ENCODE results near the gene ACKR2.

DNA sequence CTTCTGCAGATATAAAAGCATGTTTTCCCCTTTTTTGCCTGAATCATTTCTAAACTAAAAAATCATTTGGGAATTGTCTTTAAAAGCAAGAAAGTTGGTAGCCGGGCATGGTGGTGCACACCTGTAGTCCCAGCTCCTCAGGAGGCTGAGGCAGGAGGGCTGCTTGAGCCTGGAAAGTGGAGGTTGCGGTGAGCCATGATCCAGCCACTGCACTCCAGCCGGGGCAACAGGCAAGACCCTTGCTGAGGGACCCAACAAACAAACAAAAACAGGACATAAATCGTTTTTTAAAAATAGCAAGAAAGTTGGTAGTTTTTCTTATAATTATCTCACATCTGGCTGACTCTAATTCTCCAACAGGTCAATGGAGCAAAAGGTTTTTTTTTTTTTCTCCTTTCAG is 7.5 kb upstream of the ACKR2 start:
- TF ChIP-seq, protein P1, sequence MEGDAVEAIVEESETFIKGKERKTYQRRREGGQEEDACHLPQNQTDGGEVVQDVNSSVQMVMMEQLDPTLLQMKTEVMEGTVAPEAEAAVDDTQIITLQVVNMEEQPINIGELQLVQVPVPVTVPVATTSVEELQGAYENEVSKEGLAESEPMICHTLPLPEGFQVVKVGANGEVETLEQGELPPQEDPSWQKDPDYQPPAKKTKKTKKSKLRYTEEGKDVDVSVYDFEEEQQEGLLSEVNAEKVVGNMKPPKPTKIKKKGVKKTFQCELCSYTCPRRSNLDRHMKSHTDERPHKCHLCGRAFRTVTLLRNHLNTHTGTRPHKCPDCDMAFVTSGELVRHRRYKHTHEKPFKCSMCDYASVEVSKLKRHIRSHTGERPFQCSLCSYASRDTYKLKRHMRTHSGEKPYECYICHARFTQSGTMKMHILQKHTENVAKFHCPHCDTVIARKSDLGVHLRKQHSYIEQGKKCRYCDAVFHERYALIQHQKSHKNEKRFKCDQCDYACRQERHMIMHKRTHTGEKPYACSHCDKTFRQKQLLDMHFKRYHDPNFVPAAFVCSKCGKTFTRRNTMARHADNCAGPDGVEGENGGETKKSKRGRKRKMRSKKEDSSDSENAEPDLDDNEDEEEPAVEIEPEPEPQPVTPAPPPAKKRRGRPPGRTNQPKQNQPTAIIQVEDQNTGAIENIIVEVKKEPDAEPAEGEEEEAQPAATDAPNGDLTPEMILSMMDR (IDR thresholded peaks at IDR 0.05): no peak
- TF ChIP-seq POLR2AphosphoS5 (IDR thresholded peaks at IDR 0.05; ENCODE audit: insufficient read depth in 1 of 2, low read depth in 1 of 2) (no peak), POLR2A (IDR thresholded peaks at IDR 0.05) (no peak)
